ENCODE measurements around the gene CEP89.

Gene CEP89

DNA sequence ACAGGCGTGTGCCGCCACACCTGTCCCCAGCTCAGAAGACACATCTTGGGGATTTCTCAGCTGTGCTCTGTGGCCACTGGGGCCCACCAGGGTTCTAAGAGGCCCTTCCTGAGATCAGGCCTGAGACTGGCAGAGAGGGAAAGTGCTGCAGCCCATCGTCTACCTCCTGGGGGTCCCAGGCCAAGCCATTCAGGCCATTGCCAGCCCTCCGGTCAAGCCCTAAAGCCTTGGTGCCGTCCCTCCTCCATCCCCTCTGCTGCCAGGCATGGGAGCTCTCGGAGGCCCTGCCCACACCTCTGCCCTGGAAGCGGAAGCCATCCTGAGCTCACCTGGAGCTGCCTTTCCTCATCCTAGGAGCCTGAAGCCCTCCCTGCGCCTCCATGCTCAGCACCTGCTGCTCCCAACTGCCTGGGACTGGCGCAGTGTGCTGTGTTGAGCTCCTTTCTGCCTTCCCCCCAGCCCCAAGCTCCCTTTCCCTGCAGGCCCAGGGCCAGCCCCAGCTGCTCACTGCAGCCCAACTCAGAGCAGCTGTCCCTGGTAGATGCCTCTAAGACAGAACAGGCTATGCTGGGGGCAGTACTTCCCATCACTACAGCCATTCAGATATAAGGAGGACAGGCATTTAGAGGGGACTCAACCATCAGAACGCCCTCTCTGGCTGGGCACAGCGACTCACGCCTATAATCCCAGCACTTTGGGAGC, 105.0 kb downstream of the CEP89 start:
- Histone ChIP-seq H3K27me3 (ENCODE audit: low read depth, low read length) (no peaks in the 10 kb centered on the region), H3K79me2 (ENCODE audit: low read length) (no peaks in the 10 kb centered on the region), H3K27ac (ENCODE audit: low read length) (no peak overlapping the region), H2AFZ (ENCODE audit: low read depth, low read length) (no peak overlapping the region), H4K20me1 (ENCODE audit: insufficient read depth, low read length) (no peaks in the 10 kb centered on the region), H3K36me3 (replicated peaks; ENCODE audit: low read depth, low read length) (no peaks in the 10 kb centered on the region), H3K4me3 (ENCODE audit: low read length) (no peak overlapping the region), H3K9ac (ENCODE audit: low read length) (no peak overlapping the region), H3K9me3 (ENCODE audit: insufficient read depth, low read length) (no peaks in the 10 kb centered on the region), H3K4me2 (ENCODE audit: low read length) (no peak overlapping the region), H3K4me1 (ENCODE audit: low read length) (no peaks in the 10 kb centered on the region)
- no peak for TF ChIP-seq EZH2phosphoT487 (IDR thresholded peaks at IDR 0.05; ENCODE audit: low read depth)
- TF ChIP-seq, protein P1, sequence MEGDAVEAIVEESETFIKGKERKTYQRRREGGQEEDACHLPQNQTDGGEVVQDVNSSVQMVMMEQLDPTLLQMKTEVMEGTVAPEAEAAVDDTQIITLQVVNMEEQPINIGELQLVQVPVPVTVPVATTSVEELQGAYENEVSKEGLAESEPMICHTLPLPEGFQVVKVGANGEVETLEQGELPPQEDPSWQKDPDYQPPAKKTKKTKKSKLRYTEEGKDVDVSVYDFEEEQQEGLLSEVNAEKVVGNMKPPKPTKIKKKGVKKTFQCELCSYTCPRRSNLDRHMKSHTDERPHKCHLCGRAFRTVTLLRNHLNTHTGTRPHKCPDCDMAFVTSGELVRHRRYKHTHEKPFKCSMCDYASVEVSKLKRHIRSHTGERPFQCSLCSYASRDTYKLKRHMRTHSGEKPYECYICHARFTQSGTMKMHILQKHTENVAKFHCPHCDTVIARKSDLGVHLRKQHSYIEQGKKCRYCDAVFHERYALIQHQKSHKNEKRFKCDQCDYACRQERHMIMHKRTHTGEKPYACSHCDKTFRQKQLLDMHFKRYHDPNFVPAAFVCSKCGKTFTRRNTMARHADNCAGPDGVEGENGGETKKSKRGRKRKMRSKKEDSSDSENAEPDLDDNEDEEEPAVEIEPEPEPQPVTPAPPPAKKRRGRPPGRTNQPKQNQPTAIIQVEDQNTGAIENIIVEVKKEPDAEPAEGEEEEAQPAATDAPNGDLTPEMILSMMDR (IDR thresholded peaks at IDR 0.05; ENCODE audit: low read depth, low read length): no peak

DNA sequence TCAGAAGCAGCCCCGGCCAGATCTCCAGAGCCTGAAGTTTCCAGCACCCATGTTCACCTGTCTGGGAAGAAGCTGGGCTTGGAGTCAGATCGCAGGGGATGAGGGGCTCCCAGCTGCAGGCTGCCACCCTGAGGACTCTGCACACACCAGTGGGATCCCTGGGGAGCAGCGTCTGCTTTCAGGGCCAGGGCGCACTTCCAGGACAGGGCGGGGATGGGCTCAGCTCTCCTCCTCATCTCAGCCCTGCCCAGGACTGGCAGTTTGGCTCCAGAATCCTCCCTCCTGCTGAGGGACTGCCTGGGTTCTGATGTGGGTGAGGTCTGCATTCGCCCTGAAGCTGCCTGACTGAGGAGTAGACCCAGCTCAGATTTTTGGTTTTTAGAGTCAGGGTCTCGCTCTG, 105.7 kb downstream of the CEP89 start:
- H3K4me3 ChIP-seq (ENCODE audit: low read length): no peak overlapping the region
- no peak overlapping the region for H2AFZ ChIP-seq (ENCODE audit: low read depth, low read length)
- H3K4me1 ChIP-seq (ENCODE audit: low read length): no peaks in the 10 kb centered on the region
- TF ChIP-seq, protein P1 (IDR thresholded peaks at IDR 0.05; ENCODE audit: low read depth, low read length): no peak
- TF ChIP-seq EZH2phosphoT487 (IDR thresholded peaks at IDR 0.05; ENCODE audit: low read depth): no peak
- H3K27ac ChIP-seq (ENCODE audit: low read length): no peak overlapping the region
- no peaks in the 10 kb centered on the region for H3K27me3 ChIP-seq (ENCODE audit: low read depth, low read length)
- no peak overlapping the region for H3K9ac ChIP-seq (ENCODE audit: low read length)
- no peaks in the 10 kb centered on the region for H3K36me3 ChIP-seq (replicated peaks; ENCODE audit: low read depth, low read length)
- no peak overlapping the region for H3K4me2 ChIP-seq (ENCODE audit: low read length)
- H3K79me2 ChIP-seq (ENCODE audit: low read length): no peaks in the 10 kb centered on the region
- H4K20me1 ChIP-seq (ENCODE audit: insufficient read depth, low read length): no peaks in the 10 kb centered on the region
- H3K9me3 ChIP-seq (ENCODE audit: insufficient read depth, low read length): no peaks in the 10 kb centered on the region

DNA sequence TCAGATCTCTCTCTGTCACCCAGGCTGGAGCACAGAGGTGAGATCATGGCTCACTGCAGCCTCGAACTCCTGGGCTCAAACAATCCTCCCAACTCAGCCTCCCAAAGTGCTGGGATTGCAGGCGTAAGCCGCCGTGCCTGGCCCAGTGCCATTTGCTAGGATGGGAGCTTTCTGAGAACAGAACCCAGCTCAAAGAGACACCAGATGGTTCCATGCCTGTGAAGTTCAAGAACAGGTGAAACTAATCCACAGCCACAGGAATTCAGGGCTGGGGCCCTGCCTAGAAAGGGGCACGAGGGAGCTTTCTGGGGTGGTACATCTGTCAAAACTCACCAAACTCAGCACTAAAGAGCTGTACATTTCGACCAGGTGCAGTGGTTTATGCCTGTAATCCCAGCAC, 106.4 kb downstream of the CEP89 start:
- Histone ChIP-seq H3K79me2 (ENCODE audit: low read length) (no peaks in the 10 kb centered on the region), H3K27ac (ENCODE audit: low read length) (no peak overlapping the region), H4K20me1 (ENCODE audit: insufficient read depth, low read length) (no peaks in the 10 kb centered on the region), H3K9me3 (ENCODE audit: insufficient read depth, low read length) (no peaks in the 10 kb centered on the region), H2AFZ (ENCODE audit: low read depth, low read length) (no peak overlapping the region), H3K4me3 (ENCODE audit: low read length) (no peak overlapping the region), H3K9ac (ENCODE audit: low read length) (no peak overlapping the region), H3K36me3 (replicated peaks; ENCODE audit: low read depth, low read length) (no peaks in the 10 kb centered on the region), H3K4me2 (ENCODE audit: low read length) (no peak overlapping the region), H3K27me3 (ENCODE audit: low read depth, low read length) (no peaks in the 10 kb centered on the region), H3K4me1 (ENCODE audit: low read length) (no peaks in the 10 kb centered on the region)
- no peak for TF ChIP-seq EZH2phosphoT487 (IDR thresholded peaks at IDR 0.05; ENCODE audit: low read depth)
- TF ChIP-seq, protein P1 (IDR thresholded peaks at IDR 0.05; ENCODE audit: low read depth, low read length): no peak

DNA sequence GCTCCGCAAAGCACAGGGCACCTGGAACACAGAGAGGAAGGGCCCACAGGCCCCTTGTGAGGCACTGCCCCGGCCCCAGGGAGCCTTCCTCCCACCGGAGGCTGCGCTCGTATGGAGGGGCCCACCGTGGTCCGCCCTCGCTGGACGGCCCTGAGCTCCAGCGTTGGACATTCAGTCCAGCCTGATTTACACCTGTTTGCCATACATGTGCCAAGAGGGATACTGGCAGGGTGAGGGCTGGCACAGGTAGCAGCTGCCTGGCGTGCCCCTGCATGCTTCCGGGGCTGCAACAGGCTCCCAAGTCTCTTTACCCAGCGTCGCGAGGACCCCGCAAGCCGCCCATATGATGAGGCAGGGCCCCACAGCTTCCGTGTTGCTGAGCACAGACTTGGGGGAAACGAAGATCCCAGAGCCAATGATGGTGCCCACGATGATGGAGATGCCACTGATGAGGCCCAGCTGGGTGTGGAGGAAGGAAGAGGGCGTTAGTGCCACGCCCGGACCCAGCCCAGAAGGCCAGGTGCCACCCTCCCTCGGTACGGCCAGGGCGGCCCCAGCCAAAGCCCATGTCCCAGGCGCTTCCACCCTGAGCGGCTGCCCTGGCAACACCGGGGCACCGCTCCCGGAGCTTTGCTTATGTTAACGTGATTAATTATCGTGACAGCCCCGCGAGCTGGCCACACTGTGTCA, 107.3 kb downstream of the CEP89 start:
- TF ChIP-seq, protein P1 (IDR thresholded peaks at IDR 0.05; ENCODE audit: low read depth, low read length): no peak
- no peak for TF ChIP-seq EZH2phosphoT487 (IDR thresholded peaks at IDR 0.05; ENCODE audit: low read depth)
- Histone ChIP-seq H3K36me3 (replicated peaks; ENCODE audit: low read depth, low read length) (no peaks in the 10 kb centered on the region), H3K4me3 (ENCODE audit: low read length) (no peak overlapping the region), H3K9me3 (ENCODE audit: insufficient read depth, low read length) (no peaks in the 10 kb centered on the region), H2AFZ (ENCODE audit: low read depth, low read length) (no peak overlapping the region), H3K4me2 (ENCODE audit: low read length) (no peak overlapping the region), H3K4me1 (ENCODE audit: low read length) (no peaks in the 10 kb centered on the region), H3K79me2 (ENCODE audit: low read length) (no peaks in the 10 kb centered on the region), H3K27ac (ENCODE audit: low read length) (no peak overlapping the region), H3K9ac (ENCODE audit: low read length) (no peak overlapping the region), H4K20me1 (ENCODE audit: insufficient read depth, low read length) (no peaks in the 10 kb centered on the region), H3K27me3 (ENCODE audit: low read depth, low read length) (no peaks in the 10 kb centered on the region)

All from OCI-LY3 (cell line).